ENCODE results near the gene PLEKHA6. TPM values are rescaled to one million over a fixed set of nuclear protein-coding genes. Genes with fewer than 3 reads are reported as not detected.

Gene PLEKHA6
- total and polyA plus RNA-seq, 2 of the 4 experiments (the other 2 are of a cell fraction) = 8.2 to 19.9 TPM

- no peak overlapping the region for H4K8ac ChIP-seq (ENCODE audit: low read depth in 2 of 2, low read length in 2 of 2)
- no peak overlapping the region for H2BK120ac ChIP-seq (ENCODE audit: low read depth, low read length)
- peaks cover 61% of the 10 kb centered on the region for H3K27me3 ChIP-seq (ENCODE audit: control insufficient read depth, insufficient read depth, low read length)
- no peak for DNase-seq
- H3K18ac ChIP-seq (ENCODE audit: low read depth, low read length) = no peak overlapping the region
- no peak overlapping the region for H3K27ac ChIP-seq (ENCODE audit: insufficient read depth, low read length)
- intact Hi-C loops (cut with micrococcal nuclease) (no loop called here), in situ Hi-C loops (cut with MboI; ENCODE audit: low sequenced_read_pairs) (no loop called here), dilution Hi-C loops (cut with HindIII; ENCODE audit: low sequenced_read_pairs, unreplicated experiment) (no loop called here)
- no peak overlapping the region for H2BK15ac ChIP-seq (ENCODE audit: low read depth, low read length)
- no peak overlapping the region for H2BK20ac ChIP-seq (ENCODE audit: low read depth, low read length)
- no peaks in the 10 kb centered on the region for H3K9me1 ChIP-seq (ENCODE audit: insufficient read depth, low read length)
- H4K20me1 ChIP-seq (ENCODE audit: insufficient read depth, low read length) = no peaks in the 10 kb centered on the region
- H3K56ac ChIP-seq (ENCODE audit: extremely low read depth, insufficient read depth, low read length) = no peak overlapping the region
- no peak overlapping the region for H2AFZ ChIP-seq (replicated peaks; ENCODE audit: low read length, poor library complexity)
- WGBS, 2 experiments (ENCODE audit: extremely low coverage in 2 of 2, insufficient read length in 1 of 2) = no CpG with 5 or more reads among the region's 10 CpGs
- no peak overlapping the region for H4K5ac ChIP-seq (ENCODE audit: low read depth, low read length)
- H3K14ac ChIP-seq (replicated peaks; ENCODE audit: low read depth, low read length) = no peak overlapping the region
- BruUV-seq (replicated peaks) = no TSS peak
- no peaks in the 10 kb centered on the region for H3K9me3 ChIP-seq (ENCODE audit: control insufficient read depth, insufficient read depth, low read length)
- no peaks in the 10 kb centered on the region for H3K79me1 ChIP-seq (ENCODE audit: low read depth in 1 of 2, low read length in 2 of 2)
- no peak overlapping the region for H2BK5ac ChIP-seq (ENCODE audit: low read depth, low read length, poor library complexity, severe bottlenecking)
- no peak overlapping the region for H3K4me3 ChIP-seq (ENCODE audit: insufficient read depth, low read depth, low read length)
- no peaks in the 10 kb centered on the region for H3K4me1 ChIP-seq (ENCODE audit: control insufficient read depth, insufficient read depth, low read length)
- H3K23ac ChIP-seq (ENCODE audit: low read depth, low read length) = no peak overlapping the region
- H3K4me2 ChIP-seq (ENCODE audit: low read depth, low read length) = no peak overlapping the region
- H2AK9ac ChIP-seq (replicated peaks; ENCODE audit: low read depth, low read length, poor library complexity) = no peak overlapping the region
- ATAC-seq (ENCODE audit: low read depth) = no peak
- POLR2A ChIA-PET (ENCODE audit: unreplicated experiment) = no interaction called here
- no peaks in the 10 kb centered on the region for H3K36me3 ChIP-seq (ENCODE audit: control insufficient read depth, insufficient read depth, low read length)
- no peak overlapping the region for H2AK5ac ChIP-seq (ENCODE audit: low read depth, low read length)
- H4K91ac ChIP-seq (ENCODE audit: insufficient read depth, low read depth, low read length) = no peak overlapping the region
- CTCF ChIA-PET = no interaction called here
- no peak overlapping the region for H3K4ac ChIP-seq (ENCODE audit: low read depth, low read length)
- no peak for TF ChIP-seq BHLHE40 (IDR thresholded peaks at IDR 0.05; ENCODE audit: low read depth, low read length)
- no peak for TF ChIP-seq RCOR1 (IDR thresholded peaks at IDR 0.05; ENCODE audit: insufficient replicate concordance, low read length)
- TF ChIP-seq RAD21 (IDR thresholded peaks at IDR 0.05; ENCODE audit: low read length) = no peak
- no peak for TF ChIP-seq CTCF (conservative IDR thresholded peaks at IDR 0.05; ENCODE audit: low read depth, low read length)
- no peak for TF ChIP-seq FOS (IDR thresholded peaks at IDR 0.05; ENCODE audit: low read depth, low read length)
- H3K9ac ChIP-seq (ENCODE audit: low read depth, low read length) = no peak overlapping the region
These were observed 10.4 kb upstream of the PLEKHA6 start for GRCh38 chr1:204370176-204370575.

Data from IMR-90 (cell line).